GM19455 (cell line): Measurements from ENCODE around the gene ABCA13.

Source experiments
- ATAC-seq: cut with Tn5 transposase; IDR thresholded peaks from one replicate; pipeline ENCODE4 v1.9.1; 2021; ENCODE audit not compliant: unreplicated experiment

The ABCA13 gene

GRCh38 chr7:48363174-48363573, 191.9 kb downstream of the ABCA13 start:
- no peak for ATAC-seq

- no peak for ATAC-seq
Observed at GRCh38 chr7:48365010-48365409, 193.8 kb downstream of the ABCA13 start.

- ATAC-seq, result no peak
Observed at GRCh38 chr7:48366096-48366495, 194.8 kb downstream of the ABCA13 start.

- ATAC-seq, result no peak
Observed at GRCh38 chr7:48376263-48376662, 205.0 kb downstream of the ABCA13 start.

- ATAC-seq, result no peak
Observed at GRCh38 chr7:48380921-48381320, 209.7 kb downstream of the ABCA13 start.

GRCh38 chr7:48381571-48381970, 210.3 kb downstream of the ABCA13 start:
- no peak for ATAC-seq

- no peak for ATAC-seq
Observed at GRCh38 chr7:48384180-48384752, 213.0 kb downstream of the ABCA13 start.

- no peak for ATAC-seq
Observed at GRCh38 chr7:48387932-48388331, 216.7 kb downstream of the ABCA13 start.

- no peak for ATAC-seq
Observed at GRCh38 chr7:48388911-48389310, 217.7 kb downstream of the ABCA13 start.

GRCh38 chr7:48389977-48390376, 218.7 kb downstream of the ABCA13 start:
- no peak for ATAC-seq

- ATAC-seq, result no peak
Observed at GRCh38 chr7:48390388-48391327, 219.4 kb downstream of the ABCA13 start.

GRCh38 chr7:48398191-48398590, 226.9 kb downstream of the ABCA13 start:
- no peak for ATAC-seq

- no peak for ATAC-seq
Observed at GRCh38 chr7:48402721-48403120, 231.5 kb downstream of the ABCA13 start.

- no peak for ATAC-seq
Observed at GRCh38 chr7:48408731-48409130, 237.5 kb downstream of the ABCA13 start.

GRCh38 chr7:48411619-48412018, 240.4 kb downstream of the ABCA13 start:
- no peak for ATAC-seq

GRCh38 chr7:48414011-48414732, 242.9 kb downstream of the ABCA13 start:
- no peak for ATAC-seq

- no peak for ATAC-seq
Observed at GRCh38 chr7:48416327-48416908, 245.2 kb downstream of the ABCA13 start.

- no peak for ATAC-seq
Observed at GRCh38 chr7:48419401-48419800, 248.1 kb downstream of the ABCA13 start.

GRCh38 chr7:48420206-48420605, 248.9 kb downstream of the ABCA13 start:
- no peak for ATAC-seq

GRCh38 chr7:48421357-48421756, 250.1 kb downstream of the ABCA13 start:
- no peak for ATAC-seq

GRCh38 chr7:48424731-48425130, 253.5 kb downstream of the ABCA13 start:
- ATAC-seq, result no peak
